ES-I3 (cell line): ENCODE data around the gene RPUSD3.
"Not testable (repeated sequence)": the region's sequence is repeated elsewhere in the genome, so short reads cannot be mapped to it uniquely, and the experiment has no call there.

ENCODE experiments used
- H3K36me3 ChIP-seq: 2 replicates; pipeline ENCODE4 v1.6.1; 2013; ENCODE audit warnings: mild to moderate bottlenecking, low read length, control low read depth, moderate library complexity; ENCODE audit not compliant: insufficient read depth
- H3K4me1 ChIP-seq: 2 replicates; pipeline ENCODE4 v1.6.1; 2013; ENCODE audit warnings: mild to moderate bottlenecking, control low read depth, low read length; ENCODE audit not compliant: insufficient read depth
- H3K9ac ChIP-seq: 2 replicates; pipeline ENCODE4 v1.6.1; 2013; ENCODE audit warnings: low read depth, mild to moderate bottlenecking, low read length, moderate library complexity
- H3K9me3 ChIP-seq: 2 replicates; pipeline ENCODE4 v1.6.1; 2013; ENCODE audit warnings: mild to moderate bottlenecking, low read length, moderate library complexity; ENCODE audit not compliant: control insufficient read depth, insufficient read depth

Gene RPUSD3

GRCh38 chr3:9859530-9860025 lies 15.8 kb upstream of the RPUSD3 start:
- H3K9ac ChIP-seq = no peak overlapping the region
- H3K9me3 ChIP-seq = no peaks in the 10 kb centered on the region

GRCh38 chr3:9855594-9855993 lies 11.8 kb upstream of the RPUSD3 start:
- Histone ChIP-seq H3K36me3 (no peaks in the 10 kb centered on the region), H3K4me1 (peaks cover 7% of the 10 kb centered on the region; the same call in 1 of the 2 replicates), H3K9ac (no peak overlapping the region), H3K9me3 (no peaks in the 10 kb centered on the region)

More at GRCh38 chr3:9859530-9860025, 15.8 kb upstream of the RPUSD3 start:
- Histone ChIP-seq H3K4me1 (peaks cover 3% of the 10 kb centered on the region; the same call in 1 of the 2 replicates), H3K36me3 (no peaks in the 10 kb centered on the region)

GRCh38 chr3:9854291-9854940 lies 10.6 kb upstream of the RPUSD3 start:
- not testable (repeated sequence) for H3K9ac ChIP-seq

GRCh38 chr3:9852528-9852927 lies 8.7 kb upstream of the RPUSD3 start:
- Histone ChIP-seq H3K36me3 (no peaks in the 10 kb centered on the region), H3K9ac (no peak overlapping the region), H3K9me3 (no peaks in the 10 kb centered on the region), H3K4me1 (peaks cover 4% of the 10 kb centered on the region; the same call in 1 of the 2 replicates)

More at GRCh38 chr3:9854291-9854940, 10.6 kb upstream of the RPUSD3 start:
- H3K4me1 ChIP-seq, H3K9me3 ChIP-seq, H3K36me3 ChIP-seq: not testable (repeated sequence)

GRCh38 chr3:9851926-9852325 lies 8.1 kb upstream of the RPUSD3 start:
- H3K4me1 ChIP-seq, H3K36me3 ChIP-seq, H3K9ac ChIP-seq, H3K9me3 ChIP-seq: not testable (repeated sequence)

GRCh38 chr3:9851383-9851782 lies 7.6 kb upstream of the RPUSD3 start:
- not testable (repeated sequence) for H3K36me3 ChIP-seq, H3K9me3 ChIP-seq, H3K9ac ChIP-seq, H3K4me1 ChIP-seq

GRCh38 chr3:9848860-9849259 lies 5.1 kb upstream of the RPUSD3 start:
- H3K9ac ChIP-seq, H3K4me1 ChIP-seq, H3K9me3 ChIP-seq, H3K36me3 ChIP-seq: not testable (repeated sequence)

GRCh38 chr3:9847870-9848269 lies 4.1 kb upstream of the RPUSD3 start:
- not testable (repeated sequence) for H3K9me3 ChIP-seq

GRCh38 chr3:9846931-9847488 lies 3.2 kb upstream of the RPUSD3 start:
- H3K36me3 ChIP-seq = no peaks in the 10 kb centered on the region

More at GRCh38 chr3:9847870-9848269, 4.1 kb upstream of the RPUSD3 start:
- not testable (repeated sequence) for H3K36me3 ChIP-seq, H3K4me1 ChIP-seq, H3K9ac ChIP-seq

GRCh38 chr3:9846231-9846630 lies 2.4 kb upstream of the RPUSD3 start:
- Histone ChIP-seq H3K4me1 (no peaks in the 10 kb centered on the region), H3K9ac (no peak overlapping the region), H3K9me3 (no peaks in the 10 kb centered on the region), H3K36me3 (peaks cover 5% of the 10 kb centered on the region; the same call in 1 of the 2 replicates)

More at GRCh38 chr3:9846931-9847488, 3.2 kb upstream of the RPUSD3 start:
- 0 out of 2 replicates have a peak, but pooled peaks cover 4% of the 10 kb centered on the region for H3K4me1 ChIP-seq
- no peak overlapping the region for H3K9ac ChIP-seq
- no peaks in the 10 kb centered on the region for H3K9me3 ChIP-seq

- Histone ChIP-seq H3K9me3 (no peaks in the 10 kb centered on the region), H3K4me1 (no peaks in the 10 kb centered on the region), H3K9ac (no peak overlapping the region), H3K36me3 (peaks cover 20% of the 10 kb centered on the region)
Measured at GRCh38 chr3:9841015-9841414, 2.8 kb downstream of the RPUSD3 start.

- Histone ChIP-seq H3K9me3 (no peaks in the 10 kb centered on the region), H3K4me1 (no peaks in the 10 kb centered on the region), H3K36me3 (peaks cover 20% of the 10 kb centered on the region), H3K9ac (no peak overlapping the region)
Measured at GRCh38 chr3:9838856-9839255, 5.0 kb downstream of the RPUSD3 start.

GRCh38 chr3:9837701-9838582 lies 5.9 kb downstream of the RPUSD3 start:
- Histone ChIP-seq H3K36me3 (peaks cover 20% of the 10 kb centered on the region), H3K4me1 (no peaks in the 10 kb centered on the region), H3K9ac (no peak overlapping the region)

GRCh38 chr3:9834520-9835380 lies 9.1 kb downstream of the RPUSD3 start:
- Histone ChIP-seq H3K9me3 (no peaks in the 10 kb centered on the region), H3K36me3 (peaks cover 8% of the 10 kb centered on the region), H3K4me1 (no peaks in the 10 kb centered on the region), H3K9ac (no peak overlapping the region)

More at GRCh38 chr3:9837701-9838582, 5.9 kb downstream of the RPUSD3 start:
- H3K9me3 ChIP-seq = no peaks in the 10 kb centered on the region
